Measurements from ENCODE around the gene PAQR3.

- TF ChIP-seq CTCF (IDR thresholded peaks at IDR 0.05) = no peak
- TF ChIP-seq POLR2A (IDR thresholded peaks at IDR 0.05) = no peak
Observed at GRCh38 chr4:78960926-78961325, 21.7 kb upstream of the PAQR3 start.
